ENCODE data around the gene P2RY6.

The P2RY6 gene

DNA sequence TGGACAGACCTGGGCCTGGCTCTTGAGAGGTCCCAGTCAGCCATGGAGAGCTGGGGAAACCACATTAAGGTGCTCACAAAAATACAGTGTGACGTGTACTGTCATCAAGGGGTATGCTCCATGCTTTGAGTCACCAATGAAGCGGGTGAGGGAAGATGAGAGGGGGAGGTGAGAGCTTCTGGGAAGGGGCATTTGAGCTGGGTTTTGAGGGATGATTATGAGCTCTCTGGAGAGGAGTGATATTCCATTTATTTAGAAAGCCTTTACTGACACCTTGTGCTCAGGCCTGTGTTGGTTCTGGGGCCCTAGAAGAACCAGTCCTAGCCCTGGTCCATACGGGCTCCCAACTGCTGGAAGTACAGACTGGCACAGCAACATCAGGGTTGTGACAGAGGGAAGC lies 25.6 kb downstream of the P2RY6 start:
- DNase-seq: no peak
- no peaks in the 10 kb centered on the region for H3K27me3 ChIP-seq (ENCODE audit: insufficient read depth, low read depth, severe bottlenecking)
- no peak overlapping the region for H3K27ac ChIP-seq
- TF ChIP-seq, protein P1, sequence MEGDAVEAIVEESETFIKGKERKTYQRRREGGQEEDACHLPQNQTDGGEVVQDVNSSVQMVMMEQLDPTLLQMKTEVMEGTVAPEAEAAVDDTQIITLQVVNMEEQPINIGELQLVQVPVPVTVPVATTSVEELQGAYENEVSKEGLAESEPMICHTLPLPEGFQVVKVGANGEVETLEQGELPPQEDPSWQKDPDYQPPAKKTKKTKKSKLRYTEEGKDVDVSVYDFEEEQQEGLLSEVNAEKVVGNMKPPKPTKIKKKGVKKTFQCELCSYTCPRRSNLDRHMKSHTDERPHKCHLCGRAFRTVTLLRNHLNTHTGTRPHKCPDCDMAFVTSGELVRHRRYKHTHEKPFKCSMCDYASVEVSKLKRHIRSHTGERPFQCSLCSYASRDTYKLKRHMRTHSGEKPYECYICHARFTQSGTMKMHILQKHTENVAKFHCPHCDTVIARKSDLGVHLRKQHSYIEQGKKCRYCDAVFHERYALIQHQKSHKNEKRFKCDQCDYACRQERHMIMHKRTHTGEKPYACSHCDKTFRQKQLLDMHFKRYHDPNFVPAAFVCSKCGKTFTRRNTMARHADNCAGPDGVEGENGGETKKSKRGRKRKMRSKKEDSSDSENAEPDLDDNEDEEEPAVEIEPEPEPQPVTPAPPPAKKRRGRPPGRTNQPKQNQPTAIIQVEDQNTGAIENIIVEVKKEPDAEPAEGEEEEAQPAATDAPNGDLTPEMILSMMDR (IDR thresholded peaks at IDR 0.05; ENCODE audit: low read depth, low read length): no peak
- no peak overlapping the region for H3K4me3 ChIP-seq (ENCODE audit: low read depth, low read length)
- H3K9me3 ChIP-seq (ENCODE audit: severe bottlenecking): no peaks in the 10 kb centered on the region
- H3K36me3 ChIP-seq: no peaks in the 10 kb centered on the region

DNA sequence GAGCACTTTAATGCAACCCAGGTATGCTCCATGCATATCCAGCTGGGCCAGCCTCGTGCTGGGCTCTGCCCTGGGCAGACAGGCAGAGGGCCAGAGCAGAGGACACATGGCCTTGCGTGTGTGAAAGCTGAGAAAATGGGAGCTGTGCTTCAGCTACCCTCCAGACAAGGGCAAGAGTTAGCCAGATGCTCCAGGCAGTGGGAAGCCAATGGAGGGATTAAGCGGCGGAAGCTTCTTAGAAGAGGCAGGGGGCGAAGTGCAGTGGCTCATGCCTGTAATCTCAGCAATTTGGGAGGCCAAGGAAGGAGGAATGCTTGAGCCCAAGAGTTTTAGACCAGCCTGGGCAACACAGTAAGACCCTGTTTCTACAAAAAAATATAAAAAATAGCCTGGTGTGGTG lies 26.1 kb downstream of the P2RY6 start:
- no peak overlapping the region for H3K4me3 ChIP-seq (ENCODE audit: low read depth, low read length)
- TF ChIP-seq, protein P1 (IDR thresholded peaks at IDR 0.05; ENCODE audit: low read depth, low read length): no peak
- H3K27me3 ChIP-seq (ENCODE audit: insufficient read depth, low read depth, severe bottlenecking): no peaks in the 10 kb centered on the region
- DNase-seq: peak; percentile 84
- H3K9me3 ChIP-seq (ENCODE audit: severe bottlenecking): no peaks in the 10 kb centered on the region
- H3K27ac ChIP-seq: no peak overlapping the region
- no peaks in the 10 kb centered on the region for H3K36me3 ChIP-seq

DNA sequence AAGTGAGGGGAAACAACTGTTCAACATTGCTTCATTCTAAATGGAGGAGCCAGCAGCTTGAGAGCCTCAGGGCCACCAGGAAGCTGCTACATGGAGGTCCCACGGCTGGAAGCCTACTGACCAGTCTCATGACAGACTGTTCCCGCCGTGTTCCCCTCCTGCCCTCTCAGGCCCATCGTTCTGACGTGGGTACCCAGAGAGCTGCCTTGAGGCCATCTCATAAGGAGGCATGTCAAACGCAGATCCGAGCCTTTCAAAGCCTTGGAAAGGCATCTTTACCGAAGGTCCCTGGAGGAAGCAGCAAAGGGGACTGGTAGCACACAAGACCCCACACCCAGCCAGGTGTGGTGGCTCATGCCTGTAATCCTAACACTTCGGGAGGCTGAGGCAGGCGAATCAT lies 27.6 kb downstream of the P2RY6 start:
- H3K36me3 ChIP-seq: no peaks in the 10 kb centered on the region
- no peaks in the 10 kb centered on the region for H3K9me3 ChIP-seq (ENCODE audit: severe bottlenecking)
- H3K27me3 ChIP-seq (ENCODE audit: insufficient read depth, low read depth, severe bottlenecking): no peaks in the 10 kb centered on the region
- TF ChIP-seq, protein P1 (IDR thresholded peaks at IDR 0.05; ENCODE audit: low read depth, low read length): no peak
- DNase-seq: no peak
- H3K4me3 ChIP-seq (ENCODE audit: low read depth, low read length): no peak overlapping the region
- no peak overlapping the region for H3K27ac ChIP-seq

DNA sequence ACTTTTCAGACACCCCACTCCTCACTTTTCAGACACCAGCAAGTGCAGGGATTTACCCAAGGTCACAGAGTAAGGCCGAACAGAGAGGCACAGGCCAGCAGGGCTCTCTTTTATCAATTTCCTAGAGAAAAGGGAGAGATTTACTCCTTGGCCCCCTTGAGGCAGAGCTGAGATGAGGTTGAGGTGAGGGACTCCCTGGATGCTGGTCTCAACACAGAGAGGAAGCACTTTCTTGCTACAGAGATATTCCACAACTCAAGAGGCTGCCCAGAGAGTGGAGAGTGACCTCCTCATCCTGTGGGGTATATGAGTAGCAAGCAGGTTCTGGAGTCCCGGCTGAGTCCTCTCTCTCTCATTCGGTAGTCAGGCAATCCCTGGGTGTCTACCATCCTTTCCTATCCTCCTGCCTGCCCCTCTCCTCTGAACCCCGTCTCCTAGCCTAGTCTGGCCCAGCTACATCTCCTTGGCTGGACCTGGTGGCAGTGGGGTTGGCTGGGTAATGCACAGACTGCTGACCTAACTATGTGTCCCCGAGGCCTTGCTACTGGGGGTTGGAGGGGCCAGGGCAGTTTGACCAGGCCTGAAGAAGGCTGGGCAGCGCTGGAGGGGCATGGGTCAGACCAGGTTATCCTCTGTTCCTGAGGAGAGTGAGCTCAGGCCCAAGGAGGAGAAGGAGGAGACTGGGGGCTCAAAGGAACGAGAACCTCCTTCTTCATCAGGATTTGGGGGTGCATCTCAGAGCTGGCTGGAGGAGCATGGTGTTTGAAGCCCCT lies 34.1 kb downstream of the P2RY6 start:
- Histone ChIP-seq H3K27me3 (ENCODE audit: insufficient read depth, low read depth, severe bottlenecking) (no peaks in the 10 kb centered on the region), H3K36me3 (peaks cover 5% of the 10 kb centered on the region), H3K4me3 (ENCODE audit: low read depth, low read length) (no peak overlapping the region), H3K27ac (peak overlapping the region; percentile 80), H3K9me3 (ENCODE audit: severe bottlenecking) (peaks cover 21% of the 10 kb centered on the region)
- no peak for DNase-seq
- TF ChIP-seq, protein P1 (IDR thresholded peaks at IDR 0.05; ENCODE audit: low read depth, low read length): peak; percentile 16; the same call in 1 of the 2 replicates

DNA sequence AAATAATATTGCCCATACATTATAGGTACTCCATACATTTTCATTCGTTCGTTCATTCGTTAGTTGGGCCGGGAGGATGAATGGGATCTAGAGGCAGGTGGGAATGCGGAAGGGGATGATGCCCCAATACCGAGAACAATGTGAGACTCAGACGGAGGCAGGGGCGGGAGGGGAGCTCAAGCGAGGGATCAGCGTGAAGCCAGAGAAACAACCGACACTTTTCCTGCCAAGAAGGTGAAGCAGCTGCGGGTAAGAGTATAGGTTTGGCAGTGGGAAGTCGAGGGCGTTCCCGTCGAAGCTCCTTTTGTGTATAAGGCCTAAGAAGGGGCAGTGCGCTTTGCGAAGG lies 34.8 kb downstream of the P2RY6 start:
- Histone ChIP-seq H3K27ac (peak overlapping the region; percentile 80), H3K27me3 (ENCODE audit: insufficient read depth, low read depth, severe bottlenecking) (no peaks in the 10 kb centered on the region), H3K36me3 (peaks cover 5% of the 10 kb centered on the region), H3K9me3 (ENCODE audit: severe bottlenecking) (peaks cover 21% of the 10 kb centered on the region), H3K4me3 (ENCODE audit: low read depth, low read length) (peak overlapping the region; percentile 40)
- DNase-seq: no peak
- TF ChIP-seq, protein P1 (IDR thresholded peaks at IDR 0.05; ENCODE audit: low read depth, low read length): no peak

All from WERI-Rb-1 (cell line).